Heart left ventricle (tissue), 16 donors: ENCODE measurements around the gene GPR39. TPM values are rescaled to one million over a fixed set of nuclear protein-coding genes. Genes with fewer than 3 reads are reported as not detected.

Experiments
- ATAC-seq, 4 donors: fragments of 200-7000 bp; cut with Tn5 transposase; one replicate each; pipeline ENCODE4 v1.9.1; 2020 to 2022; ENCODE audit warnings: moderate library complexity in 4 of 4, mild to moderate bottlenecking in 3 of 4, moderate number of reproducible peaks in 1 of 4
- DNase-seq, 5 donors: peaks; one replicate each; pipeline ENCODE4 v3.0.0-alpha.2; 2020
- H3K27ac ChIP-seq, 12 donors: fragments of 200-600 bp; sonication (generic) in 4 of 12; one replicate each; pipeline versions ENCODE4 v1.5.0 to v1.8.0; 2016 to 2022; ENCODE audit warnings: mild to moderate bottlenecking in 2 of 12
- H3K27me3 ChIP-seq, 9 donors: fragments of 200-600 bp; sonication (generic) in 2 of 9; one replicate each; pipeline versions ENCODE4 v1.5.1 to v1.8.0; 2016 to 2022; ENCODE audit warnings: mild to moderate bottlenecking in 3 of 9
- H3K36me3 ChIP-seq, 9 donors: fragments of 200-600 bp; sonication (generic) in 2 of 9; one replicate each; pipeline versions ENCODE4 v1.5.0 to v1.8.0; 2018 to 2022; ENCODE audit warnings: mild to moderate bottlenecking in 2 of 9
- H3K4me1 ChIP-seq, 12 donors: fragments of 200-600 bp; sonication (generic) in 4 of 12; one replicate each; pipeline versions ENCODE4 v1.5.0 to v1.8.0; 2016 to 2022; ENCODE audit warnings: mild to moderate bottlenecking in 3 of 12
- H3K4me3 ChIP-seq, 12 donors: fragments of 200-600 bp; sonication (generic) in 4 of 12; one replicate each; pipeline versions ENCODE4 v1.5.0 to v1.8.0; 2017 to 2022; ENCODE audit warnings: mild to moderate bottlenecking in 9 of 12, moderate library complexity in 4 of 12
- H3K9me3 ChIP-seq, 12 donors: fragments of 200-600 bp; sonication (generic) in 4 of 12; one replicate each; pipeline versions ENCODE4 v1.5.0 to v1.8.0; 2016 to 2022; ENCODE audit warnings: mild to moderate bottlenecking in 1 of 12
- CTCF ChIP-seq, 12 donors: fragments of 200-600 bp; sonication (generic) in 4 of 12; IDR thresholded peaks; one replicate each; pipeline versions ENCODE4 v1.5.0 to v1.8.0; 2018 to 2022; ENCODE audit warnings: antibody characterized with exemption in 12 of 12, mild to moderate bottlenecking in 5 of 12
- POLR2A ChIP-seq, 2 donors: fragments of 450-650 bp; IDR thresholded peaks; one replicate each; pipeline ENCODE4 v1.6.1; 2017; ENCODE audit warnings: antibody characterized with exemption in 2 of 2, mild to moderate bottlenecking in 2 of 2, moderate library complexity in 2 of 2
- WGBS, 4 donors: extraction: QIAGEN DNeasy Blood & Tissue Kit in 2 of 4; methylation state at CpG; one replicate each; pipeline versions ENCODE4 v1.1.5 to v1.1.7; 2013 to 2018; 5-methylcytosine and 5-hydroxymethylcytosine counted together
- intact Hi-C, 10 donors: fragments of 100-400 bp; cut with DNase I; formaldehyde crosslinking; loops; one replicate each; pipeline versions ENCODE4 v1.11.1 to v1.14.2; 2022
- polyA plus RNA-seq, 2 donors: library from polyadenylated mRNA; stranded (reverse); fragments of 200-250 nt; gene quantifications; one replicate each; pipeline ENCODE4 v1.2.3, GENCODE V29; 2013
- total RNA-seq, 9 donors: library from RNA; depleted of rRNA in 2 of 9; stranded (reverse); fragments of >200 nt in 2 of 9; fragmentation: NEBNext Ultra II Directional in 3 of 9; extraction: Animal tissue kit (Norgen Biotek cat#: 25700) in 3 of 9; gene quantifications; one replicate each; pipeline versions ENCODE4 v1.1.0 to v1.2.4, GENCODE V29; 2016 to 2023
- donor health status: ischemic (EF 13 %, LVEDD 7.1; RV severe dilation, severe dysfunction).
- donor health status: healthy with polysubstance abuse.
- donor health status: DM: no; HTN: yes; CAD: no.
- donor health status: DM: no; HTN: no; CAD: no.
- donor health status: ischemic (EF 25% LVEDD 6.9; RV normal size, moderate dysfunction).
- donor health status: ischemic (EF 25% LVEDD 5.7; RV mildly dilated, moderate dysfunction).
- donor health status: healthy.
- donor health status: DM: yes; HTN: yes; CAD: no.
- donor health status: ischemic (EF 35%, LVEDD 5.7; RV mildly dilated, moderate dysfunction).
- donor health status: nonischemic (EF 11% LVEDD 7.7; RV severe dilation, severe dysfunction).
- donor health status: DM: yes; HTN: yes; CAD: no.
- donor health status: PGD.
- donor health status: ischemic (EF 29% LVEDD 5.4; RV normal size, mild dysfunction).
- donor health status: nonischemic (EF 23%, LVEDD 6.1; RV moderate dilation, normal function).

Gene GPR39
- total and polyA plus RNA-seq, 11 donors: 0.11 TPM; not detected in 10

- H3K4me1 ChIP-seq: peaks cover 0 to 7% (median 0%) of the 10 kb centered on the region in 12 donors
- WGBS, 4 donors: 77 to 88% (median 80%) methylated on average over 3 of the region's 3 CpGs
- H3K4me3 ChIP-seq: no peak overlapping the region
- TF ChIP-seq CTCF (IDR thresholded peaks at IDR 0.05): no peak
- TF ChIP-seq POLR2A (IDR thresholded peaks at IDR 0.05): no peak
- DNase-seq (no peak), ATAC-seq (no peak)
- no peak overlapping the region for H3K27ac ChIP-seq
- H3K36me3 ChIP-seq: no peaks in the 10 kb centered on the region
- peaks cover 0 to 5% (median 0%) of the 10 kb centered on the region in 9 donors for H3K27me3 ChIP-seq
- intact Hi-C loops: no loop called here
- no peaks in the 10 kb centered on the region for H3K9me3 ChIP-seq
Observed at GRCh38 chr2:132573444-132574007, 156.9 kb downstream of the GPR39 start.

- ATAC-seq (peak in 1 of 4 donors; percentile 36), DNase-seq (no peak)
- Histone ChIP-seq H3K36me3 (no peaks in the 10 kb centered on the region), H3K9me3 (no peaks in the 10 kb centered on the region), H3K4me1 (peaks cover 0 to 16% (median 0%) of the 10 kb centered on the region in 12 donors), H3K4me3 (no peak overlapping the region), H3K27ac (no peak overlapping the region), H3K27me3 (no peaks in the 10 kb centered on the region)
- intact Hi-C loops: no loop called here
- no peak for TF ChIP-seq POLR2A (IDR thresholded peaks at IDR 0.05)
- 75 to 80% (median 78%) methylated on average over 2 of the region's 2 CpGs for WGBS, 4 donors
Observed at GRCh38 chr2:132577686-132578085, 161.1 kb downstream of the GPR39 start.

GRCh38 chr2:132581591-132581990 is 165.0 kb downstream of the GPR39 start:
- DNase-seq (no peak), ATAC-seq (no peak)
- no peaks in the 10 kb centered on the region for H3K9me3 ChIP-seq
- intact Hi-C loops: no loop called here
- H3K4me1 ChIP-seq: peaks cover 0 to 16% (median 0%) of the 10 kb centered on the region in 12 donors
- no peak overlapping the region for H3K4me3 ChIP-seq
- WGBS, 4 donors: 73 to 86% (median 81%) methylated on average over 5 of the region's 5 CpGs
- TF ChIP-seq CTCF (IDR thresholded peaks at IDR 0.05): no peak
- TF ChIP-seq POLR2A (IDR thresholded peaks at IDR 0.05): no peak
- no peaks in the 10 kb centered on the region for H3K36me3 ChIP-seq
- H3K27ac ChIP-seq: no peak overlapping the region
- H3K27me3 ChIP-seq: no peaks in the 10 kb centered on the region

- ATAC-seq (no peak), DNase-seq (no peak)
- H3K4me3 ChIP-seq: no peak overlapping the region
- H3K36me3 ChIP-seq: no peaks in the 10 kb centered on the region
- 77 to 81% (median 79%) methylated on average over 9 of the region's 9 CpGs for WGBS, 4 donors
- TF ChIP-seq POLR2A (IDR thresholded peaks at IDR 0.05): no peak
- no peak for TF ChIP-seq CTCF (IDR thresholded peaks at IDR 0.05)
- no peaks in the 10 kb centered on the region for H3K9me3 ChIP-seq
- intact Hi-C loops: no loop called here
- no peak overlapping the region for H3K27ac ChIP-seq
- H3K4me1 ChIP-seq: peaks cover 0 to 16% (median 0%) of the 10 kb centered on the region in 12 donors
- no peaks in the 10 kb centered on the region for H3K27me3 ChIP-seq
Observed at GRCh38 chr2:132581991-132582738, 165.6 kb downstream of the GPR39 start.
